ENCODE measurements around the gene PPIP5K2.

Gene PPIP5K2

DNA sequence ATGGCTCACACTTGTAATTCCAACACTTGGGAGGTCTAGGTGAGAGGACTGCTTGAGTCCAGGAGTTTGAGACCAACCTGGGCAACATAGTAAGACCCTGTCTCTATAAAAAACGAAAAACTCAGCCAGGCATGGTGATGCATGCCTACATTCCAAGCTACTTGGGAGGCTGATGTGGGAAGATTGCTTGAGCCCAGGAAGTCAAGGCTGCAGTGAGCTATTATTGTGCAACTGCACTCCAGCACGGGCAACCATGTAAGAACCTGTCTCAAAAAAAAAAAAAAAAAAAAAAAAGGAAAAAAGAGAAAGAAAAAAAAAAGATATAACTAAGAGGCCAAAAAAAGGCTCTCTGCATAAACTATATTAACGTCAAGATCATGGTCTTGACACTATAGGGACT, 27.4 kb upstream of the PPIP5K2 start:
- no peak for DNase-seq (ENCODE audit: low read depth)
- H3K4me3 ChIP-seq (ENCODE audit: low read depth, low read length), result no peak overlapping the region
- TF ChIP-seq, protein P1, sequence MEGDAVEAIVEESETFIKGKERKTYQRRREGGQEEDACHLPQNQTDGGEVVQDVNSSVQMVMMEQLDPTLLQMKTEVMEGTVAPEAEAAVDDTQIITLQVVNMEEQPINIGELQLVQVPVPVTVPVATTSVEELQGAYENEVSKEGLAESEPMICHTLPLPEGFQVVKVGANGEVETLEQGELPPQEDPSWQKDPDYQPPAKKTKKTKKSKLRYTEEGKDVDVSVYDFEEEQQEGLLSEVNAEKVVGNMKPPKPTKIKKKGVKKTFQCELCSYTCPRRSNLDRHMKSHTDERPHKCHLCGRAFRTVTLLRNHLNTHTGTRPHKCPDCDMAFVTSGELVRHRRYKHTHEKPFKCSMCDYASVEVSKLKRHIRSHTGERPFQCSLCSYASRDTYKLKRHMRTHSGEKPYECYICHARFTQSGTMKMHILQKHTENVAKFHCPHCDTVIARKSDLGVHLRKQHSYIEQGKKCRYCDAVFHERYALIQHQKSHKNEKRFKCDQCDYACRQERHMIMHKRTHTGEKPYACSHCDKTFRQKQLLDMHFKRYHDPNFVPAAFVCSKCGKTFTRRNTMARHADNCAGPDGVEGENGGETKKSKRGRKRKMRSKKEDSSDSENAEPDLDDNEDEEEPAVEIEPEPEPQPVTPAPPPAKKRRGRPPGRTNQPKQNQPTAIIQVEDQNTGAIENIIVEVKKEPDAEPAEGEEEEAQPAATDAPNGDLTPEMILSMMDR (IDR thresholded peaks at IDR 0.05; ENCODE audit: low read depth, low read length, missing control alignments), result no peak

DNA sequence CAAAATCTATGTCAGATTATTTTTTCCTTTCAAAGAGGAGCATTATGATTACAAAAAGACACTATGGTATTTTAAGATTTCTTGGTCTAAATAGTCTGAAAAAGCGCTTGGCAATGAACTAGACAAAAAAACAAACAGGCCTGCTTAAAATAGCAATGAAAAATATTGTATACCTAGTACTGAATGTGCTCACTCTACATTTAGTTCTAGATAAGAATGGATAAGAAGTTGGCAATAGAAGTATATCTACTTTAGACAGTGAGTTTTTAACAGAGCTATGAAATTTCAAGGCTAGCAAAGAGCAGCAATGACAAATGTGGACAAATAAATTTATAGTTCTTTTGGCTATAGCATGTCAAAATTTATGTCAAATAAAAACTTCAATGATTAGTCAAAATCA, 26.4 kb upstream of the PPIP5K2 start:
- H3K4me3 ChIP-seq (ENCODE audit: low read depth, low read length), result no peak overlapping the region
- TF ChIP-seq, protein P1 (IDR thresholded peaks at IDR 0.05; ENCODE audit: low read depth, low read length, missing control alignments), result no peak
- no peak for DNase-seq (ENCODE audit: low read depth)

DNA sequence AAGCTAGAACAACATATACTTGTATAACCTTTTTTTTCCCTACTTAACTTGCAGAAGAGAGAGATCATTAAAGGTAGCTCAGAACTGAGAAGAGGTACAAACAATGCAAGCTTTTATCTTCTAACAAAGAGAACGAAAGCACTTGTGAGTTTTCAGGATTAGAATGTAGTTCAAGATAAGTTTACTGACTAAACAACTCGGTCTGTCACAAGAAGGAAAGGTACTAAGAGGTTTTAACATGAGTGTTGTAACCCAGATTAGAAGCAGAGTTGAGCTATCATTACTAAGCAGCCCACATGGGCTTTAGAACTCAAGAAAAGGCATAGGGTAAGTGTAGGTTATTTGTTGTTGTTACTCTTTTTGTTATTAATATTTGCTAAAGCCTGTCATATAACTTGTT, 25.4 kb upstream of the PPIP5K2 start:
- TF ChIP-seq, protein P1 (IDR thresholded peaks at IDR 0.05; ENCODE audit: low read depth, low read length, missing control alignments), result no peak
- H3K4me3 ChIP-seq (ENCODE audit: low read depth, low read length), result no peak overlapping the region
- DNase-seq (ENCODE audit: low read depth), result no peak

DNA sequence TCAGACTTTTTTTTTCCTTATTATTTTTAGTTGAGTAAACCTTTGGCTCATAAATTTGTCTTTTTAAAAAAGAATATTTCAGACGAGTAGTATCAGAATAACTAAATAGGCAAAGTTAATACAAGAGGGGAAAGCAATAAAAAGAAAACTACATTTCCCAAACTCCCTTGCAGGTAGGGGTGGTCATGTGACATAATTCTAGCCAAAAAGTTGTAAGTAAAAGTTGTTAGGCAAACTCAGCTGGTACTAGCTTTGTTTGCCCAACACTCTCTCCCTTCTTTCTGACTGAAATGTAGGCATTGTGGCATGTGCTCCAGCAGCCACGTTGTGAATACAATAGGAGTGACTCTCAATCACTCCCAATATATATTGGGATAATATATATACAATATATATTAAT, 21.1 kb upstream of the PPIP5K2 start:
- no peak for DNase-seq (ENCODE audit: low read depth)

DNA sequence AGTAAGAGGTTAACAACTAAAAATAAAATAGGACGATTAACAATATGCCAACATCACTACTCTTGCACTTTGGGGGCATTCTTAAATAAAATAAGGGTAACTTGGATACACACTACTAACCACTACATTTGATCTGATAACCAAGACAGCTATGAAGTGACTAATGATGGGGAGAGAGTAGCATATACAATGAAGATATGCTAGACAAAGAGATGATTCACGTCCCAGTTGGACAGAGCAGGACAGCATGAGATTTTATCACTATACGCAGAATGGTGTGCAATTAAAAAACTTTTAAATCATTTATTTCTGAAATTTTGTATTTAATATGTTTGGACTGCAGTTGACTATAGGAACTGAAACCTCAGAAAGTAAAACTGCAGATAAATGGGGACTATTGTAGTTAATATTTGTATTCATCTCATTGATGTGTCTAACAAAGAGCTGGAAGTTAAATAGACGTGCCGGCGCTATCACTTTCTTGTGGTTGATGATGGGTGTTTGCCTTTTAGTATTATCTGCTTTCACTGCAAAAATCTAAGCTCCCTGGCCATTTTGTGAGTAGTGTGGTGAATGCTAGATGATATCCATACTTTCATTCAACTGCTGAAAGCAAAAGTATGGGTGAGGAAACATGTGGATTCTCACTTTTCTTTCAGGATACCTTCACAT, 18.9 kb upstream of the PPIP5K2 start:
- TF ChIP-seq, protein P1 (IDR thresholded peaks at IDR 0.05; ENCODE audit: low read depth, low read length, missing control alignments), result no peak
- no peak overlapping the region for H3K4me3 ChIP-seq (ENCODE audit: low read depth, low read length)
- no peak for DNase-seq (ENCODE audit: low read depth)

More for the DNA sequence above, 21.1 kb upstream of the PPIP5K2 start:
- TF ChIP-seq, protein P1 (IDR thresholded peaks at IDR 0.05; ENCODE audit: low read depth, low read length, missing control alignments), result no peak
- no peak overlapping the region for H3K4me3 ChIP-seq (ENCODE audit: low read depth, low read length)

DNA sequence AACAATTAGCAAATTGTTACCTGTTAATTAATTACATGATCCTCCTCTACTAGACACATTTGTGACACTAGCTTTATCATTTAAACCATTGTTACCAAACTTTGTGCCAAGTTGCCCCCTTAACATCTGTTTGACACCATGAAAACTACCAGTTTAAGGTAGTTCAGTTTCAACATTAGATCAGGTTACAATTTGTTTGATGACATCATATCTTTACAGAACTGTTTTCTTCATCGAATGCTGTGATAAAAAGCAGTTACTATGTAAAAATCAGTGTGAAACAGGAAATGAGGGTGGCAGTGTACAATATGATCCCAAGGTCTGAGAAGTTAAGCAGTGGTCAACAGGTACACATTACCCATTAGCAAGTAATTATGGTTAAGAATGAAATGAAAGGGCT, 17.9 kb upstream of the PPIP5K2 start:
- H3K4me3 ChIP-seq (ENCODE audit: low read depth, low read length), result no peak overlapping the region
- TF ChIP-seq, protein P1 (IDR thresholded peaks at IDR 0.05; ENCODE audit: low read depth, low read length, missing control alignments), result no peak
- no peak for DNase-seq (ENCODE audit: low read depth)

DNA sequence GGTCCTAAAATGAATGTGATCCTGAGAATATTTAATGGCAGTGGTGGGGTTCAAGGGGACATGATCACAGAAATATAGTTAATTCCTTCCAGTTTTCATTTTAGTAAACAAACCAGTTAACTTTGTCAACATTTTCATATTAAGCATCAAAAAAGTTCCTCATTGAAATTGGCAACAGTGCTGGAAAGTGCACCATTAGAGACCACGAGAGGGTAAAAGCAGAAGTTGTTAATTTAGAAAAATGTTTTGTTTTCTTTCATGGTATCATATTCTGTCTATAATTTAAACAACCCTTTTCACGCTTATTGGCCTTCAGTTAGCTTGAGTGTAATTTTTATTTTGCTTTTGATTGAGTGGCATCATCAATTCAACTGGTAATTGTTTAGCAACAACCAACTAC, 12.0 kb upstream of the PPIP5K2 start:
- H3K4me3 ChIP-seq (ENCODE audit: low read depth, low read length), result no peak overlapping the region
- TF ChIP-seq, protein P1 (IDR thresholded peaks at IDR 0.05; ENCODE audit: low read depth, low read length, missing control alignments), result no peak
- no peak for DNase-seq (ENCODE audit: low read depth)

Data from GM12864 (cell line).